Endothelial cell of umbilical vein (primary cell): Measurements from ENCODE around the gene LRP11. TPM values are rescaled to one million over a fixed set of nuclear protein-coding genes. Genes with fewer than 3 reads are reported as not detected.

ENCODE experiments used
- BruUV-seq: library from RNA; stranded (reverse); fragments of 400-500 nt; replicated peaks from 2 replicates; lab custom pipeline; 2021; lab: Mats Ljungman, UMichigan
- CTCF ChIA-PET: fragments of 300-600, 350-600 bp; sonication (Branson Sonifier 250); formaldehyde crosslinking; loops from one replicate; lab custom pipeline; 2021; ENCODE audit warnings: antibody characterized with exemption, inconsistent platforms; lab: Charles Lee
- POLR2A ChIA-PET: fragments of 300-600, 350-600 bp; sonication (Branson Sonifier 250); formaldehyde crosslinking; loops from one replicate; lab custom pipeline; 2021; ENCODE audit warnings: antibody characterized with exemption, inconsistent platforms; lab: Charles Lee
- DNase-seq: peaks from one replicate; pipeline ENCODE4 v3.0.0-alpha.2; 2011; ENCODE audit warnings: low read depth, low spot score
- FAIRE-seq: peaks from 2 replicates; lab custom pipeline; 2011; peaks lifted over from hg19 to GRCh38; lab: Jason Lieb, UNC
- H2AFZ ChIP-seq: 2 replicates; pipeline ENCODE4 v1.6.0; 2012; ENCODE audit warnings: low read depth, low read length, control low read depth, inconsistent platforms
- H3K27ac ChIP-seq: 2 replicates; pipeline ENCODE4 v1.5.1; 2011; ENCODE audit warnings: low read depth, mild to moderate bottlenecking, control low read depth, low read length, moderate library complexity; ENCODE audit not compliant: insufficient read depth
- H3K27me3 ChIP-seq, 2 experiments: 2 replicates each; pipeline versions ENCODE4 v1.6.0 to v1.6.1; 2011; ENCODE audit warnings: low read length in 2 of 2, mixed read lengths in 1 of 2; ENCODE audit not compliant: control insufficient read depth in 2 of 2, insufficient read depth in 2 of 2
- H3K36me3 ChIP-seq, 2 experiments: 2 replicates in 1 of 2; 3 replicates in 1 of 2; pipeline ENCODE4 v1.5.1; 2011; ENCODE audit warnings: low read length in 2 of 2, mild to moderate bottlenecking in 1 of 2, moderate library complexity in 1 of 2; ENCODE audit not compliant: control insufficient read depth in 2 of 2, insufficient read depth in 2 of 2; ENCODE audit errors: extremely low read depth in 1 of 2
- H3K4me1 ChIP-seq: 3 replicates; pipeline ENCODE4 v1.5.1; 2011; ENCODE audit warnings: mild to moderate bottlenecking, low read length; ENCODE audit not compliant: control insufficient read depth, insufficient read depth; ENCODE audit errors: extremely low read depth
- H3K4me2 ChIP-seq: 2 replicates; pipeline ENCODE4 v1.6.1; 2011; ENCODE audit warnings: low read length, control low read depth, mixed read lengths; ENCODE audit not compliant: insufficient read depth
- H3K4me3 ChIP-seq, 3 experiments: fragments of 200-600 bp in 1 of 3; sonication (generic), shearing (Covaris generic) in 1 of 3; replicated peaks in 1 of 3; 2 replicates each; pipeline ENCODE4 v1.5.1; 2011 to 2016; ENCODE audit warnings: control low read depth in 3 of 3, low read length in 3 of 3, mild to moderate bottlenecking in 2 of 3, inconsistent platforms in 1 of 3, low read depth in 1 of 3, moderate library complexity in 1 of 3; ENCODE audit not compliant: insufficient read depth in 1 of 3
- H3K79me2 ChIP-seq: 2 replicates; pipeline ENCODE4 v1.6.0; 2012; ENCODE audit warnings: low read length, inconsistent platforms; ENCODE audit not compliant: control insufficient read depth, insufficient read depth
- H3K9ac ChIP-seq: replicated peaks from 2 replicates; pipeline ENCODE3; 2011; ENCODE audit warnings: low read length, control low read depth; ENCODE audit not compliant: insufficient read depth; ENCODE audit errors: extremely low read depth
- H3K9me1 ChIP-seq: replicated peaks from 3 replicates; pipeline ENCODE4 v1.6.0; 2011; ENCODE audit warnings: mild to moderate bottlenecking, low read length; ENCODE audit not compliant: control insufficient read depth, insufficient read depth; ENCODE audit errors: extremely low read depth
- H3K9me3 ChIP-seq: replicated peaks from 2 replicates; pipeline ENCODE4 v1.5.1; 2012; ENCODE audit warnings: low read length, inconsistent platforms; ENCODE audit not compliant: control insufficient read depth, insufficient read depth
- H4K20me1 ChIP-seq: replicated peaks from 2 replicates; pipeline ENCODE3; 2011; ENCODE audit warnings: mild to moderate bottlenecking, low read length; ENCODE audit not compliant: control insufficient read depth, insufficient read depth; ENCODE audit errors: extremely low read depth
- GATA2 ChIP-seq: IDR thresholded peaks from 2 replicates; pipeline ENCODE4 v1.7.0; 2011; ENCODE audit warnings: low read depth, mild to moderate bottlenecking, moderate library complexity, mixed read lengths, low read length; ENCODE audit not compliant: insufficient read length, insufficient read depth
- MYC ChIP-seq: IDR thresholded peaks from one replicate; pipeline ENCODE4 v1.6.1; 2011; ENCODE audit warnings: mild to moderate bottlenecking, low read depth, low read length
- POLR2AphosphoS5 ChIP-seq: IDR thresholded peaks from 2 replicates; pipeline ENCODE4 v1.6.1; 2012; ENCODE audit warnings: low read depth, mild to moderate bottlenecking, control low read depth, low read length, moderate library complexity; ENCODE audit not compliant: insufficient read depth
- dilution Hi-C: fragments of 300-500 bp; cut with MboI; formaldehyde crosslinking; loops from one replicate; pipeline ENCODE4 v1.15.0; 2019; ENCODE audit warnings: low sequenced_read_pairs; ENCODE audit not compliant: extremely low pct_ligation_motif_present
- intact Hi-C: fragments of 100-400 bp; cut with micrococcal nuclease; formaldehyde crosslinking; loops from one replicate; pipeline ENCODE4 v1.10.0; 2022
- polyA plus RNA-seq, 4 experiments: library from polyadenylated mRNA; depleted of rRNA in 3 of 4; stranded (reverse) in 3 of 4; unstranded in 1 of 4; fragments of >200 nt; gene quantifications; 2 replicates each; pipeline versions ENCODE4 v1.2.1 to v1.2.3, GENCODE V29; 2011 to 2012; ENCODE audit warnings: missing spikeins in 1 of 4
- total RNA-seq: library from RNA; stranded (reverse); gene quantifications from 2 replicates; pipeline ENCODE4 v1.2.3, GENCODE V29; 2021
- TF ChIP-seq, protein P1 (sequence below): IDR thresholded peaks from 2 replicates; pipeline ENCODE4 v1.6.1; 2011; ENCODE audit not compliant: insufficient read depth, insufficient read length
- TF ChIP-seq, protein P2 (sequence below), 2 donors: IDR thresholded peaks; 1 replicate in 1 of 2; 2 replicates in 1 of 2; pipeline ENCODE4 v1.5.1; 2011; ENCODE audit warnings: low read length in 2 of 2, mild to moderate bottlenecking in 2 of 2, moderate library complexity in 2 of 2, control low read depth in 1 of 2, inconsistent platforms in 1 of 2, low read depth in 1 of 2; ENCODE audit not compliant: insufficient read depth in 1 of 2; ENCODE audit errors: extremely low read depth in 1 of 2

LRP11 gene
- total and polyA plus RNA-seq, 2 donors (not counting 3 experiments of a cell fraction or from before 2014, with no cell fraction given): 23.1 to 59.1 TPM

DNA sequence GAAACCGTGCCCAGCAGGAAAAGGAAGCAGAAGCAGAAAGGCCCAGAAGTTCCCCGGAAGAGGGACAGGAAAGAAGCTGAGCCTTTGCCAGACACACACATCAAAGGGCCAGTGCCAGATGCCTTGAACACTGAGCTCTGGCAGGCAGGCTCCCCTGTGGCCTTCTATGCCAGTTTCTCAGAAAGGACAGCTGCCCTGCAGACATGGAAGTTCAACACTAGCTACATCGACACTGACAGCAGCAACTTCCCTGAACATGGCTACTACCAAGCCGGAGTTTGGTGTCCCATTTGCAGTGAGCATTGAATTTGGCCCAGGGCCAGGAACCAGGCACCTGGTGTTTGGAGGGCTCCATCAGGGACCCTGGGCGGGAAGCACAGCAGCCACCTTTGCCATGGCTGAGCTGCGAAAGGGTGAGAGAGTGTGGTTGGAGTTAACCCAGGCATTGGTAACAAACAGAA is 41.8 kb upstream of the LRP11 start:
- H2AFZ ChIP-seq: no peak overlapping the region
- TF ChIP-seq, protein P1, sequence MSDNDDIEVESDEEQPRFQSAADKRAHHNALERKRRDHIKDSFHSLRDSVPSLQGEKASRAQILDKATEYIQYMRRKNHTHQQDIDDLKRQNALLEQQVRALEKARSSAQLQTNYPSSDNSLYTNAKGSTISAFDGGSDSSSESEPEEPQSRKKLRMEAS: no peak
- TF ChIP-seq, protein P2, sequence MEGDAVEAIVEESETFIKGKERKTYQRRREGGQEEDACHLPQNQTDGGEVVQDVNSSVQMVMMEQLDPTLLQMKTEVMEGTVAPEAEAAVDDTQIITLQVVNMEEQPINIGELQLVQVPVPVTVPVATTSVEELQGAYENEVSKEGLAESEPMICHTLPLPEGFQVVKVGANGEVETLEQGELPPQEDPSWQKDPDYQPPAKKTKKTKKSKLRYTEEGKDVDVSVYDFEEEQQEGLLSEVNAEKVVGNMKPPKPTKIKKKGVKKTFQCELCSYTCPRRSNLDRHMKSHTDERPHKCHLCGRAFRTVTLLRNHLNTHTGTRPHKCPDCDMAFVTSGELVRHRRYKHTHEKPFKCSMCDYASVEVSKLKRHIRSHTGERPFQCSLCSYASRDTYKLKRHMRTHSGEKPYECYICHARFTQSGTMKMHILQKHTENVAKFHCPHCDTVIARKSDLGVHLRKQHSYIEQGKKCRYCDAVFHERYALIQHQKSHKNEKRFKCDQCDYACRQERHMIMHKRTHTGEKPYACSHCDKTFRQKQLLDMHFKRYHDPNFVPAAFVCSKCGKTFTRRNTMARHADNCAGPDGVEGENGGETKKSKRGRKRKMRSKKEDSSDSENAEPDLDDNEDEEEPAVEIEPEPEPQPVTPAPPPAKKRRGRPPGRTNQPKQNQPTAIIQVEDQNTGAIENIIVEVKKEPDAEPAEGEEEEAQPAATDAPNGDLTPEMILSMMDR (IDR thresholded peaks at IDR 0.05; ENCODE audit: extremely low read depth in 1 of 2, insufficient read depth in 1 of 2, low read depth in 1 of 2, low read length in 2 of 2): no peak
- TF ChIP-seq MYC: no peak
- no peak for TF ChIP-seq POLR2AphosphoS5
- TF ChIP-seq GATA2: no peak
- peaks cover 4 to 15% of the 10 kb centered on the region in 2 experiments for H3K27me3 ChIP-seq
- POLR2A ChIA-PET: no interaction called here
- dilution Hi-C loops (no loop called here), intact Hi-C loops (no loop called here)
- H3K4me2 ChIP-seq: no peak overlapping the region
- H3K9me1 ChIP-seq: no peaks in the 10 kb centered on the region
- DNase-seq (no peak), FAIRE-seq (no peak)
- no peak overlapping the region for H3K4me3 ChIP-seq
- no peak overlapping the region for H3K27ac ChIP-seq
- no peaks in the 10 kb centered on the region for H4K20me1 ChIP-seq
- H3K79me2 ChIP-seq: no peaks in the 10 kb centered on the region
- no peaks in the 10 kb centered on the region for H3K4me1 ChIP-seq
- H3K36me3 ChIP-seq: no peaks in the 10 kb centered on the region
- BruUV-seq: no TSS peak
- CTCF ChIA-PET: interaction anchor here (0.8 to 2.0 kb wide), 5 partner anchors 9 to 698 kb away, joined by 3 to 7 read pairs (median 4); no protein-coding TSS in a partner anchor
- H3K9me3 ChIP-seq: no peaks in the 10 kb centered on the region
- H3K9ac ChIP-seq: no peak overlapping the region
